Activated B cell treated with CpG ODN at 0.5 μM for 24 hours (primary cell): Measurements from ENCODE around the gene UGT2B17. TPM values are rescaled to one million over a fixed set of nuclear protein-coding genes. Genes with fewer than 3 reads are reported as not detected.

Source experiments
- ATAC-seq: fragments of 200-7000 bp; cut with Tn5 transposase; one replicate; pipeline ENCODE4 v1.10.0; 2021; ENCODE audit warnings: low read depth, mild to moderate bottlenecking, moderate library complexity
- CTCF ChIA-PET: fragments of 350-600 bp; sonication (Branson Sonifier 250); formaldehyde crosslinking; loops from one replicate; lab custom pipeline; 2021; ENCODE audit warnings: antibody characterized with exemption; lab: Charles Lee
- POLR2A ChIA-PET: fragments of 350-600 bp; sonication (Branson Sonifier 250); formaldehyde crosslinking; loops from one replicate; lab custom pipeline; 2021; ENCODE audit warnings: antibody characterized with exemption; lab: Charles Lee
- DNase-seq: peaks from one replicate; pipeline ENCODE4 v3.0.0; 2022
- H3K27ac Mint-ChIP-seq: one replicate; pipeline ENCODE4 v1.8.0; 2020; ENCODE audit warnings: mixed read lengths
- H3K27me3 Mint-ChIP-seq: one replicate; pipeline ENCODE4 v1.8.0; 2021; ENCODE audit warnings: mixed read lengths
- H3K36me3 Mint-ChIP-seq: one replicate; pipeline ENCODE4 v1.8.0; 2021; ENCODE audit warnings: low read depth, mixed read lengths
- H3K4me1 Mint-ChIP-seq: one replicate; pipeline ENCODE4 v1.8.0; 2021; ENCODE audit warnings: mixed read lengths
- H3K4me3 Mint-ChIP-seq: one replicate; pipeline ENCODE4 v1.8.0; 2020; ENCODE audit warnings: mild to moderate bottlenecking, mixed read lengths
- H3K9me3 Mint-ChIP-seq: one replicate; pipeline ENCODE4 v1.8.0; 2020; ENCODE audit warnings: mixed read lengths
- intact Hi-C: fragments of 100-400 bp; cut with micrococcal nuclease; formaldehyde crosslinking; loops from one replicate; pipeline ENCODE4 v1.15.1; 2024
- total RNA-seq: library from RNA; stranded (reverse); gene quantifications from 2 replicates; pipeline ENCODE4 v1.2.3, GENCODE V29; 2022
- TF ChIP-seq, protein P1 (sequence below): fragments of 200-600 bp; IDR thresholded peaks from one replicate; pipeline ENCODE4 v1.8.0; 2022; ENCODE audit warnings: antibody characterized with exemption, mild to moderate bottlenecking

The UGT2B17 gene
- total RNA-seq, 1 donor from 2014 or later: 2.8 TPM

DNA sequence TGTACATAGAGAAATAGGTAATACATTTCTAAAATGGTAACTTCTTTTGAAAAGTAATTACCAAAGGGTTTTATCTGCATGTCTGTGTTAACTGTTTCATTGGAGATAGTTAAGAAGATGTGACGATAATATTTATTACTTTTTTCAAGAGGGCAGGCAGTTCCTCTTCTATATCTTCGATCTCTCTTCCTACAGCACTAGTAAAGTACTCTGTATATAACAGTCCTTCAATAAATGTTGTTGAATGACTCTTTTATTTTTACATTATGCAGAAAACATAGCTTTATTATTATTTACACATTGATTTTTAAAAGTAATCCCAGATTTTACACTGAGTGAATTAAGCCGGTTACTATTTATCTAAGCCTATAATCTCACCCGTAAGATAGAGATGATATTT lies 77.1 kb downstream of the UGT2B17 start:
- ATAC-seq (no peak), DNase-seq (no peak)
- H3K4me1 Mint-ChIP-seq: peaks cover 9% of the 10 kb centered on the region
- H3K27me3 Mint-ChIP-seq: no peaks in the 10 kb centered on the region
- ChIA-PET POLR2A (interaction anchor here (0.5 kb wide), 1 partner anchor 211 kb away, joined by 8 read pairs; no protein-coding TSS in a partner anchor), CTCF (interaction anchor here (0.6 to 2.0 kb wide), 4 partner anchors 17 to 1382 kb away, joined by 3 to 6 read pairs (median 3); no protein-coding TSS in a partner anchor)
- no peaks in the 10 kb centered on the region for H3K36me3 Mint-ChIP-seq
- TF ChIP-seq, protein P1, sequence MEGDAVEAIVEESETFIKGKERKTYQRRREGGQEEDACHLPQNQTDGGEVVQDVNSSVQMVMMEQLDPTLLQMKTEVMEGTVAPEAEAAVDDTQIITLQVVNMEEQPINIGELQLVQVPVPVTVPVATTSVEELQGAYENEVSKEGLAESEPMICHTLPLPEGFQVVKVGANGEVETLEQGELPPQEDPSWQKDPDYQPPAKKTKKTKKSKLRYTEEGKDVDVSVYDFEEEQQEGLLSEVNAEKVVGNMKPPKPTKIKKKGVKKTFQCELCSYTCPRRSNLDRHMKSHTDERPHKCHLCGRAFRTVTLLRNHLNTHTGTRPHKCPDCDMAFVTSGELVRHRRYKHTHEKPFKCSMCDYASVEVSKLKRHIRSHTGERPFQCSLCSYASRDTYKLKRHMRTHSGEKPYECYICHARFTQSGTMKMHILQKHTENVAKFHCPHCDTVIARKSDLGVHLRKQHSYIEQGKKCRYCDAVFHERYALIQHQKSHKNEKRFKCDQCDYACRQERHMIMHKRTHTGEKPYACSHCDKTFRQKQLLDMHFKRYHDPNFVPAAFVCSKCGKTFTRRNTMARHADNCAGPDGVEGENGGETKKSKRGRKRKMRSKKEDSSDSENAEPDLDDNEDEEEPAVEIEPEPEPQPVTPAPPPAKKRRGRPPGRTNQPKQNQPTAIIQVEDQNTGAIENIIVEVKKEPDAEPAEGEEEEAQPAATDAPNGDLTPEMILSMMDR: no peak
- H3K4me3 Mint-ChIP-seq: no peak overlapping the region
- no peak overlapping the region for H3K27ac Mint-ChIP-seq
- H3K9me3 Mint-ChIP-seq: no peaks in the 10 kb centered on the region
- intact Hi-C loops: loop anchor here (5.0 to 10.0 kb wide), 2 partner anchors 158 to 536 kb away; no protein-coding TSS in a partner anchor

DNA sequence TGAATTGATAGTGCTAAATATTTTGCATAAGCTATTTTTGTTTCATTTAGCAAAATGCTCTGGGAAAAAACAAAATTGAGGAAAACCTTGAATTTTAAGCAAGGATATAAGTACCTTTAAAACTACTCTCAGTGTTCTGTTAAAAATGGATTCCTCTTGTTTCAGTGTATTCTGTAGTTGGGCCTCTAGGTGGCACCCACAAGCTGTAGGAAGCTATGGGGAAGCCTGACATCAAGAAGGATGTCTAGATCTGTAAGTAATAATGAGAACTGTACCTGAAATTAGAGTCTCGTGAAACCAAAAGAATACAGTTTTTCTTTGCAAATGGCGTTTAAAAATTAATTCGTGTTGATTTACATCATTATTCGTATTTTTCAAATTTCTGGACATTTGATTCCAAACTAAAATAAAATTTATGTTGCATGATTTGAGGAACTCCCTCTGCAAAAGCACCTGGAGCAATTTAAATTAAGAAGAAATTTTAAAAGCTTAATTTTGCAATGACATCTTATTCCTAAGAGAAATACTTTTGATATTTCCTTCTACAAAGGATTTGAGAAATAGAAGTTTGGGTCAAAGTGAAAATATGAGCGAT lies 77.6 kb downstream of the UGT2B17 start:
- TF ChIP-seq, protein P1: peak; percentile 51
- Mint-ChIP-seq H3K9me3 (no peaks in the 10 kb centered on the region), H3K27me3 (no peaks in the 10 kb centered on the region), H3K27ac (no peak overlapping the region), H3K4me1 (peaks cover 9% of the 10 kb centered on the region), H3K4me3 (no peak overlapping the region), H3K36me3 (no peaks in the 10 kb centered on the region)
- ATAC-seq: peak; percentile 80
- CTCF ChIA-PET: interaction anchor here (0.5 to 2.0 kb wide), 4 partner anchors 18 to 1382 kb away, joined by 3 to 6 read pairs (median 3); no protein-coding TSS in a partner anchor
- intact Hi-C loops: loop anchor here (1.0 to 10.0 kb wide), 3 partner anchors 159 to 536 kb away; no protein-coding TSS in a partner anchor
- DNase-seq: no peak
- POLR2A ChIA-PET: interaction anchor here (0.5 kb wide), 1 partner anchor 212 kb away, joined by 8 read pairs; no protein-coding TSS in a partner anchor

DNA sequence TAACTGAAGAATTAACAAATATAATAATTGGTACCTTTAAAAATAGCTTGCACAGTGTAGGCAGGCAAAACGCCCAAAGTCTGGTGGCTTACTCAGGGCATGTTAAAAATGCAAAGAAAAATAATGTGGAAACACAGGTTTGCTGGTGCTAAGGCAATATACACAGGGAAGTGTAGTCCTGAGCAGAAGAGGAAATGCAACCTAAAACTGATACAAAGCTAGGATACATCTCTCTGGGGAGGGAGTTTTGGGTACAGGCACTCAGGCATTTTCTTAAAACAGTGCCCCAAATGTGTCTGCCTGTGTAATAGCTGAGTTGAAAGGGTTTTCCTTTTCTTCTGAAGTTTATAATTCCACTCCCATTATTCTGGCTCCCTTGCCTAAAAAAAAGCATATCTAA lies 81.4 kb downstream of the UGT2B17 start:
- Mint-ChIP-seq H3K27ac (no peak overlapping the region), H3K9me3 (no peaks in the 10 kb centered on the region), H3K27me3 (no peaks in the 10 kb centered on the region), H3K4me3 (no peak overlapping the region), H3K36me3 (no peaks in the 10 kb centered on the region), H3K4me1 (peaks cover 9% of the 10 kb centered on the region)
- CTCF ChIA-PET: no interaction called here
- no peak for ATAC-seq
- intact Hi-C loops: loop anchor here (5.0 to 10.0 kb wide), 2 partner anchors 163 to 540 kb away; no protein-coding TSS in a partner anchor
- DNase-seq: no peak
- POLR2A ChIA-PET: no interaction called here
- TF ChIP-seq, protein P1: no peak

DNA sequence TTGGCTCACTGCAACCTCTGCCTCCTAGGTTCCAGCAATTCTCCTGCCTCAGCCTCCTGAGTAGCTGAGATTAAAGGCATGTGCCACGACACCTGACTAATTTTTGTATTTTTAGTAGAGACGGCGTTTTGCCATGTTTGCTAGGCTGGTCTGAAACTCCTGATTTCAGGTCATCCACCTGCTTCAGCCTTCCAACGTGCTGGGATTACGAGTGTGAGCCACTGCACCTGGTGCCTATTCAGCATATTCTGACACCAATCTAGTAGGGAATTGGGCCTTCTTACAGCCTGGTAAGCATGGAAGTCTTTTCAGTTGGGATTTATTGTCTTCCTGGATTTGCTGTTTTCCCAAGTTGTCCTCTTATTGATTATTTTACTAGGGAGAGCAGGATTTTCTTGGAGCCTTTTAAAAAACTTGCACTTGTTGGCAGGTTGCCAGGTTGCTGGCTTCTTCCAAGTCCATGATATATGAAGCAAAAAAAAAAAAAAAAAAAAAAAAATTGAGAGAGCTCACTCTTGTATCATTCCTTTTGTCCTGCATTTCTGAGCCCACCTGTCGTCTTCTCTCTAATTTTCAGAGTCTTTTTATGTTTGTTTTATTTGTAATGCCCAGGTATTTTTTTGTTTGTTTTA lies 85.2 kb downstream of the UGT2B17 start:
- ChIA-PET POLR2A (no interaction called here), CTCF (no interaction called here)
- H3K27ac Mint-ChIP-seq: no peak overlapping the region
- ATAC-seq (no peak), DNase-seq (no peak)
- intact Hi-C loops: loop anchor here (10.0 kb wide), 1 partner anchor 544 kb away; no protein-coding TSS in a partner anchor
- TF ChIP-seq, protein P1: no peak
- no peaks in the 10 kb centered on the region for H3K9me3 Mint-ChIP-seq
- no peaks in the 10 kb centered on the region for H3K27me3 Mint-ChIP-seq
- H3K4me3 Mint-ChIP-seq: no peak overlapping the region
- no peaks in the 10 kb centered on the region for H3K36me3 Mint-ChIP-seq
- H3K4me1 Mint-ChIP-seq: peaks cover 9% of the 10 kb centered on the region

DNA sequence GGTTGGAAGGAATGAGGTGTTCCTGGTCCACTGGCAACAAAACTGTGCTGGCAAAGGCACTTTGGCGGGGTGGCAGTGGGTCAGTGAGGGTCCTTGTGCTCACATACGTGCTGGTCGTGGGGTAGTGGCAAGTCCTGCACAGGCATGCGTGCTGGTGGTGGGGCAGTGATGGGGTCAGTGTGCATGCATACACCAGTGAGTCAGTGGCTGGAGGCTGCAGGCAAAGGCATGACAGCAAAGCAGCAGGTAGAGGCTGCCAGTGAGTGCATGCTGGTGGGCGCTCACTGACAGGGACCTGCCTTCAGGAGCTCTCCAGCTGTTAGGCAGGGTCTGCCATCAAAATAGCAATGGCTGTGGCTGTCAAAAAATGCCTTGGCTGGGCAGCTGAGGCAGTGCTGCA lies 86.8 kb downstream of the UGT2B17 start:
- no peaks in the 10 kb centered on the region for H3K9me3 Mint-ChIP-seq
- intact Hi-C loops: no loop called here
- no peak for ATAC-seq
- no peak overlapping the region for H3K4me3 Mint-ChIP-seq
- no peak for DNase-seq
- ChIA-PET POLR2A (no interaction called here), CTCF (no interaction called here)
- no peaks in the 10 kb centered on the region for H3K27me3 Mint-ChIP-seq
- no peak overlapping the region for H3K27ac Mint-ChIP-seq
- H3K36me3 Mint-ChIP-seq: no peaks in the 10 kb centered on the region
- TF ChIP-seq, protein P1: no peak
- peaks cover 2% of the 10 kb centered on the region for H3K4me1 Mint-ChIP-seq
